HepG2 (cell line): ENCODE measurements around the gene CPB2. TPM values are rescaled to one million over a fixed set of nuclear protein-coding genes. Genes with fewer than 3 reads are reported as not detected.

Experiments used
- ATAC-seq: fragments of 200-7000 bp; cut with Tn5 transposase; 3 replicates; pipeline ENCODE4 v1.9.1; 2020; ENCODE audit warnings: mild to moderate bottlenecking, moderate library complexity
- BruUV-seq: library from RNA; stranded (reverse); fragments of 400-500 nt; replicated peaks from 2 replicates; lab custom pipeline; 2021; lab: Mats Ljungman, UMichigan
- CTCF ChIA-PET: fragments of 300-600 bp; formaldehyde crosslinking; extraction: SDS; loops from one replicate; lab custom pipeline; 2021; ENCODE audit warnings: low total read pairs, inconsistent platforms, low intra/inter-chr PET ratio; lab: Yijun Ruan, JAX
- POLR2A ChIA-PET: fragments of 350-600 bp; sonication (Branson Sonifier 250); formaldehyde crosslinking; loops from one replicate; lab custom pipeline; 2020; ENCODE audit warnings: antibody characterized with exemption, inconsistent platforms; lab: Yijun Ruan, JAX
- DNase-seq: peaks from one replicate; pipeline ENCODE4 v3.0.0-alpha.2; 2015; ENCODE audit warnings: low spot score
- FAIRE-seq: peaks from 3 replicates; lab custom pipeline; 2011; peaks lifted over from hg19 to GRCh38; lab: Jason Lieb, UNC
- H2AFZ ChIP-seq: one replicate; pipeline ENCODE4 v1.6.1; 2011; ENCODE audit warnings: low read length, inconsistent platforms
- H3K27ac ChIP-seq: fragments of 300-600 bp; 3 replicates; pipeline ENCODE4 v1.8.0; 2011; ENCODE audit warnings: mixed run types, mild to moderate bottlenecking, mixed read lengths, low read length, inconsistent platforms; ENCODE audit not compliant: insufficient read depth; ENCODE audit errors: extremely low read length
- H3K27me3 ChIP-seq, 2 experiments: fragments of 200-600 bp in 1 of 2; 2 replicates in 1 of 2; 3 replicates in 1 of 2; pipeline versions ENCODE4 v1.6.0 to v1.8.0; 2011; ENCODE audit warnings: low read length in 2 of 2, mild to moderate bottlenecking in 2 of 2, moderate library complexity in 2 of 2, inconsistent platforms in 1 of 2; ENCODE audit not compliant: insufficient read depth in 2 of 2, control insufficient read depth in 1 of 2
- H3K36me3 ChIP-seq, 2 experiments: fragments of 200-600 bp in 1 of 2; replicated peaks in 1 of 2; 2 replicates in 1 of 2; 3 replicates in 1 of 2; pipeline versions ENCODE4 v1.5.1 to v1.8.0; 2011; ENCODE audit warnings: low read length in 2 of 2, inconsistent platforms in 1 of 2; ENCODE audit not compliant: insufficient read depth in 2 of 2, control insufficient read depth in 1 of 2
- H3K4me1 ChIP-seq: 2 replicates; pipeline ENCODE4 v1.5.1; 2012; ENCODE audit warnings: low read length, inconsistent platforms; ENCODE audit not compliant: insufficient read depth
- H3K4me2 ChIP-seq: 2 replicates; pipeline ENCODE4 v1.6.0; 2011; ENCODE audit warnings: low read depth, low read length, inconsistent platforms
- H3K4me3 ChIP-seq, 3 experiments: fragments of 200-600 bp in 1 of 3; sonication (generic), shearing (Covaris generic) in 1 of 3; replicated peaks in 1 of 3; 2 replicates each; pipeline ENCODE4 v1.5.1; 2011 to 2016; ENCODE audit warnings: low read length in 3 of 3, inconsistent platforms in 2 of 3, low read depth in 2 of 3, mild to moderate bottlenecking in 2 of 3, control low read depth in 1 of 3, mixed read lengths in 1 of 3; ENCODE audit not compliant: insufficient read depth in 1 of 3
- H3K79me2 ChIP-seq: one replicate; pipeline ENCODE4 v1.6.1; 2011; ENCODE audit warnings: low read length, inconsistent platforms; ENCODE audit not compliant: insufficient read depth
- H3K9ac ChIP-seq: 2 replicates; pipeline ENCODE4 v1.6.0; 2011; ENCODE audit warnings: mild to moderate bottlenecking, low read depth, low read length, inconsistent platforms; ENCODE audit not compliant: insufficient read depth
- H3K9me3 ChIP-seq: 2 replicates; pipeline ENCODE4 v1.5.1; 2012; ENCODE audit warnings: mild to moderate bottlenecking, low read length
- H4K20me1 ChIP-seq: 2 replicates; pipeline ENCODE4 v1.6.0; 2011; ENCODE audit warnings: inconsistent platforms, mild to moderate bottlenecking, low read length, moderate library complexity; ENCODE audit not compliant: insufficient read depth
- AGO2 ChIP-seq: fragments of 200-400 bp; formaldehyde crosslinking; optimal IDR thresholded peaks from 2 replicates; pipeline ENCODE3; 2017; ENCODE audit warnings: mild to moderate bottlenecking, low read depth, low read length, moderate library complexity
- CEBPB ChIP-seq: IDR thresholded peaks from 2 replicates; pipeline ENCODE4 v1.6.1; 2011; ENCODE audit warnings: low read depth, low read length, improper control_type of control experiment, borderline replicate concordance
- KLF11 ChIP-seq: IDR thresholded peaks from 2 replicates; pipeline ENCODE4 v1.6.1; 2016; ENCODE audit warnings: missing compliant biosample characterization
- NR2C2 ChIP-seq: sonication (generic); formaldehyde crosslinking; IDR thresholded peaks from 2 replicates; pipeline ENCODE4 v1.4.0; 2020; ENCODE audit warnings: missing genetic modification reagents, mild to moderate bottlenecking, moderate library complexity, borderline replicate concordance
- PPARG ChIP-seq: conservative IDR thresholded peaks from 2 replicates; pipeline ENCODE4 v1.6.1; 2016; ENCODE audit warnings: missing biosample characterization, missing genetic modification reagents
- SAP130 ChIP-seq: IDR thresholded peaks from 2 replicates; pipeline ENCODE4 v1.6.1; 2016; ENCODE audit warnings: low read depth
- ZNF10 ChIP-seq: sonication (generic); formaldehyde crosslinking; IDR thresholded peaks from 2 replicates; pipeline ENCODE4 v1.4.0; 2020; ENCODE audit warnings: mild to moderate bottlenecking, low read depth, missing genetic modification reagents, borderline replicate concordance
- ZNF367 ChIP-seq: sonication (generic); formaldehyde crosslinking; IDR thresholded peaks from 2 replicates; pipeline ENCODE4 v1.4.0; 2020; ENCODE audit warnings: missing genetic modification reagents, borderline replicate concordance
- ZNF841 ChIP-seq: sonication (generic); formaldehyde crosslinking; IDR thresholded peaks from 2 replicates; pipeline ENCODE4 v1.8.1; 2023; ENCODE audit warnings: missing genetic modification reagents, borderline replicate concordance
- whole genome bisulfite sequencing: methylation state at CpG from one replicate; pipeline ENCODE4 v1.1.6; 2017; ENCODE audit warnings: low lambda C conversion rate; 5-methylcytosine and 5-hydroxymethylcytosine counted together
- in situ Hi-C: cut with HindIII; loops from 2 replicates; pipeline ENCODE4 v1.10.0; 2017; ENCODE audit warnings: low pct_unique_long_range_greater_than_20kb; ENCODE audit not compliant: extremely low pct_ligation_motif_present
- intact Hi-C: fragments of 100-400 bp; cut with micrococcal nuclease; formaldehyde crosslinking; loops from one replicate; pipeline ENCODE4 v1.10.0; 2022; ENCODE audit not compliant: unreplicated experiment
- polyA plus RNA-seq, 8 experiments: library from polyadenylated mRNA; depleted of rRNA in 3 of 8; stranded (reverse) in 7 of 8; unstranded in 1 of 8; fragments of >200 nt; fragmentation: Illumina TruSeq in 4 of 8; extraction: Trizol in 4 of 8; gene quantifications; 2 replicates each; pipeline versions ENCODE4 v1.2.1 to v1.2.3, GENCODE V29; 2011 to 2016; ENCODE audit warnings: low read depth in 4 of 8, missing spikeins in 1 of 8, mixed read lengths in 1 of 8; ENCODE audit not compliant: insufficient read depth in 1 of 8
- total RNA-seq, 5 experiments: library from RNA; depleted of rRNA; stranded (reverse); fragments of >200 nt; fragmentation: Illumina TruSeq; extraction: Trizol; gene quantifications; 2 replicates each; pipeline ENCODE4 v1.2.3, GENCODE V29; 2016; ENCODE audit warnings: low read depth in 1 of 5
- TF ChIP-seq, protein P1 (sequence below): sonication (generic); formaldehyde crosslinking; IDR thresholded peaks from 2 replicates; pipeline ENCODE4 v1.5.0; 2020; ENCODE audit warnings: mild to moderate bottlenecking, missing genetic modification reagents
- TF ChIP-seq, protein P2 (sequence below): sonication (generic); formaldehyde crosslinking; IDR thresholded peaks from 2 replicates; pipeline ENCODE4 v1.9.0; 2022; ENCODE audit warnings: low read depth, missing genetic modification reagents
- TF ChIP-seq, protein P3 (sequence below): sonication (generic); formaldehyde crosslinking; IDR thresholded peaks from 2 replicates; pipeline ENCODE4 v1.5.0; 2020; ENCODE audit warnings: mild to moderate bottlenecking, missing genetic modification reagents

Gene CPB2
- total and polyA plus RNA-seq, 2 of the 13 experiments (the other 11 are each of a cell fraction or from before 2014, with no cell fraction given), result 125 to 140 TPM

DNA sequence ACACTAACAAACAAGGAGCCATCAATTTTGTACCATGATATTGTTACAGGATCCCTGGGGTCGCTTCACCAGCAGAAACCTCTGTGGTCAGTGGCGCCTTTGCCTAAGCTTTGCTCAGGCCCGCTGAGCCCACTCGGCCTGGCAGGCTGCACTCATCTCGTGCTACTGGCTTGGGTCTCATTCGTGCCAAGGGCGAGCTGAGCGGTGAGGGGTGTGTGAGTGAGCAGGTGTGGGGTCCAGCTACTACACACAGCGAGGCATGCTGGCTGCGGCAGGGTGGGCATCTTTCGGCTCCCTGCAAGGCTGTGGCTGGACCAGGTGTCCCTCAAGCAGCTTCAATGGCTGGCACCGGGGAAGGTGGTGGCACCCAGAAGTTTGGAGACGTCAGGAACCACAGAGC is 19.1 kb downstream of the CPB2 start:
- no peak overlapping the region for H3K27ac ChIP-seq
- H3K79me2 ChIP-seq, result peaks cover 10% of the 10 kb centered on the region
- intact Hi-C loops, result no loop called here
- ATAC-seq, result no peak
- H3K4me3 ChIP-seq, result no peak overlapping the region
- CTCF ChIA-PET, result no interaction called here
- H4K20me1 ChIP-seq, result no peaks in the 10 kb centered on the region
- H3K36me3 ChIP-seq, result peaks cover 13 to 62% of the 10 kb centered on the region in 2 experiments
- no peak for FAIRE-seq
- no peak for TF ChIP-seq PPARG (CRISPR knock-in tag)
- TF ChIP-seq, protein P1, sequence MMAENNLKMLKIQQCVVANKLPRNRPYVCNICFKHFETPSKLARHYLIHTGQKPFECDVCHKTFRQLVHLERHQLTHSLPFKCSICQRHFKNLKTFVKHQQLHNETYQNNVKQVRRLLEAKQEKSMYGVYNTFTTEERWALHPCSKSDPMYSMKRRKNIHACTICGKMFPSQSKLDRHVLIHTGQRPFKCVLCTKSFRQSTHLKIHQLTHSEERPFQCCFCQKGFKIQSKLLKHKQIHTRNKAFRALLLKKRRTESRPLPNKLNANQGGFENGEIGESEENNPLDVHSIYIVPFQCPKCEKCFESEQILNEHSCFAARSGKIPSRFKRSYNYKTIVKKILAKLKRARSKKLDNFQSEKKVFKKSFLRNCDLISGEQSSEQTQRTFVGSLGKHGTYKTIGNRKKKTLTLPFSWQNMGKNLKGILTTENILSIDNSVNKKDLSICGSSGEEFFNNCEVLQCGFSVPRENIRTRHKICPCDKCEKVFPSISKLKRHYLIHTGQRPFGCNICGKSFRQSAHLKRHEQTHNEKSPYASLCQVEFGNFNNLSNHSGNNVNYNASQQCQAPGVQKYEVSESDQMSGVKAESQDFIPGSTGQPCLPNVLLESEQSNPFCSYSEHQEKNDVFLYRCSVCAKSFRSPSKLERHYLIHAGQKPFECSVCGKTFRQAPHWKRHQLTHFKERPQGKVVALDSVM, result no peak
- TF ChIP-seq KLF11 (CRISPR knock-in tag), result no peak
- TF ChIP-seq ZNF10 (CRISPR knock-in tag), result no peak
- TF ChIP-seq AGO2, result peak; percentile 77
- TF ChIP-seq SAP130 (CRISPR knock-in tag), result no peak
- no peak for TF ChIP-seq ZNF841 (CRISPR knock-in tag)
- TF ChIP-seq, all 625 proteins: peak for 1
- in situ Hi-C loops, result no loop called here
- H3K4me1 ChIP-seq, result no peaks in the 10 kb centered on the region
- WGBS, result 99% methylated on average over 7 of the region's 13 CpGs
- BruUV-seq, result no TSS peak
- POLR2A ChIA-PET, result no interaction called here
- no peaks in the 10 kb centered on the region for H3K27me3 ChIP-seq
- no peak overlapping the region for H3K4me2 ChIP-seq
- no peak for DNase-seq
- H3K9ac ChIP-seq, result no peak overlapping the region
- no peak overlapping the region for H2AFZ ChIP-seq
- no peaks in the 10 kb centered on the region for H3K9me3 ChIP-seq

DNA sequence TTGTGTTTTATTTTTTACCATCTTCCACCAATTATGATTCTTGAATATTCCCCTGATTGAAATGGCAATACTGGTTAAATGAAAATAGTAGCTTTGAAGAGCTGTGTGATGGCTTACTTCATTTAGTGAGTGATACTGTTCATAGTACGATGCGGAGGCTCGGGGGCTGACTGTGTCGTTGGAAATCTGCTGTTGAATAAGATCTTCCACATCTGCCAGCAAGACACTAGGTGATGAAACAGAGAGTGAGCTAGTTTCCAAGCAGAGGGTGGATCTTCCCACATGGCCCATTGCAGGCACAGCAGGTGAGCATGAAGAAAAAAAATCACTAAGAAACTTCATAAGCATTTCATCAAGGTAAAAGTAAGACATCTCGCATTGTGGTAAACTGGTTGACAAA is 22.5 kb downstream of the CPB2 start:
- Histone ChIP-seq H3K4me1 (no peaks in the 10 kb centered on the region), H3K4me3 (no peak overlapping the region), H3K9me3 (no peaks in the 10 kb centered on the region), H3K79me2 (no peaks in the 10 kb centered on the region), H4K20me1 (no peaks in the 10 kb centered on the region), H3K9ac (no peak overlapping the region), H3K36me3 (peaks cover 14 to 64% of the 10 kb centered on the region in 2 experiments), H3K27ac (no peak overlapping the region), H2AFZ (no peak overlapping the region), H3K27me3 (no peaks in the 10 kb centered on the region), H3K4me2 (no peak overlapping the region)
- ChIA-PET CTCF (no interaction called here), POLR2A (no interaction called here)
- FAIRE-seq (no peak), ATAC-seq (no peak), DNase-seq (no peak)
- no TSS peak for BruUV-seq
- in situ Hi-C loops, result no loop called here
- over 99% methylated on average over 5 of the region's 5 CpGs for WGBS
- intact Hi-C loops, result no loop called here
- TF ChIP-seq ZNF367, result no peak
- TF ChIP-seq KLF11 (CRISPR knock-in tag), result no peak
- TF ChIP-seq, protein P2, sequence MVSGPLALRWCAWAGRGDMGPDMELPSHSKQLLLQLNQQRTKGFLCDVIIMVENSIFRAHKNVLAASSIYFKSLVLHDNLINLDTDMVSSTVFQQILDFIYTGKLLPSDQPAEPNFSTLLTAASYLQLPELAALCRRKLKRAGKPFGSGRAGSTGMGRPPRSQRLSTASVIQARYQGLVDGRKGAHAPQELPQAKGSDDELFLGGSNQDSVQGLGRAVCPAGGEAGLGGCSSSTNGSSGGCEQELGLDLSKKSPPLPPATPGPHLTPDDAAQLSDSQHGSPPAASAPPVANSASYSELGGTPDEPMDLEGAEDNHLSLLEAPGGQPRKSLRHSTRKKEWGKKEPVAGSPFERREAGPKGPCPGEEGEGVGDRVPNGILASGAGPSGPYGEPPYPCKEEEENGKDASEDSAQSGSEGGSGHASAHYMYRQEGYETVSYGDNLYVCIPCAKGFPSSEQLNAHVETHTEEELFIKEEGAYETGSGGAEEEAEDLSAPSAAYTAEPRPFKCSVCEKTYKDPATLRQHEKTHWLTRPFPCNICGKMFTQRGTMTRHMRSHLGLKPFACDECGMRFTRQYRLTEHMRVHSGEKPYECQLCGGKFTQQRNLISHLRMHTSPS (CRISPR knock-in tag), result no peak
- no peak for TF ChIP-seq CEBPB
- TF ChIP-seq NR2C2 (CRISPR knock-in tag), result no peak
- TF ChIP-seq, protein P3, sequence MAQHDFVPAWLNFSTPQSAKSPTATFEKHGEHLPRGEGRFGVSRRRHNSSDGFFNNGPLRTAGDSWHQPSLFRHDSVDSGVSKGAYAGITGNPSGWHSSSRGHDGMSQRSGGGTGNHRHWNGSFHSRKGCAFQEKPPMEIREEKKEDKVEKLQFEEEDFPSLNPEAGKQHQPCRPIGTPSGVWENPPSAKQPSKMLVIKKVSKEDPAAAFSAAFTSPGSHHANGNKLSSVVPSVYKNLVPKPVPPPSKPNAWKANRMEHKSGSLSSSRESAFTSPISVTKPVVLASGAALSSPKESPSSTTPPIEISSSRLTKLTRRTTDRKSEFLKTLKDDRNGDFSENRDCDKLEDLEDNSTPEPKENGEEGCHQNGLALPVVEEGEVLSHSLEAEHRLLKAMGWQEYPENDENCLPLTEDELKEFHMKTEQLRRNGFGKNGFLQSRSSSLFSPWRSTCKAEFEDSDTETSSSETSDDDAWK, result no peak
